Activated CD4-positive, alpha-beta T cell treated with anti-CD3 and anti-CD28 coated beads, Interleukin-2, Interleukin-4, amounts not matched to agents 100 ng/mL and 50 ng/mL, durations not matched to agents 16 hours and 8 hours (primary cell): ENCODE data around the gene MAP4.
"Not testable (repeated sequence)": the region's sequence is repeated elsewhere in the genome, so short reads cannot be mapped to it uniquely, and the experiment has no call there.

ENCODE experiments used
- DNase-seq: peaks from one replicate; pipeline ENCODE4 v3.0.0-alpha.2; 2020; ENCODE audit warnings: low spot score

Gene MAP4

DNA sequence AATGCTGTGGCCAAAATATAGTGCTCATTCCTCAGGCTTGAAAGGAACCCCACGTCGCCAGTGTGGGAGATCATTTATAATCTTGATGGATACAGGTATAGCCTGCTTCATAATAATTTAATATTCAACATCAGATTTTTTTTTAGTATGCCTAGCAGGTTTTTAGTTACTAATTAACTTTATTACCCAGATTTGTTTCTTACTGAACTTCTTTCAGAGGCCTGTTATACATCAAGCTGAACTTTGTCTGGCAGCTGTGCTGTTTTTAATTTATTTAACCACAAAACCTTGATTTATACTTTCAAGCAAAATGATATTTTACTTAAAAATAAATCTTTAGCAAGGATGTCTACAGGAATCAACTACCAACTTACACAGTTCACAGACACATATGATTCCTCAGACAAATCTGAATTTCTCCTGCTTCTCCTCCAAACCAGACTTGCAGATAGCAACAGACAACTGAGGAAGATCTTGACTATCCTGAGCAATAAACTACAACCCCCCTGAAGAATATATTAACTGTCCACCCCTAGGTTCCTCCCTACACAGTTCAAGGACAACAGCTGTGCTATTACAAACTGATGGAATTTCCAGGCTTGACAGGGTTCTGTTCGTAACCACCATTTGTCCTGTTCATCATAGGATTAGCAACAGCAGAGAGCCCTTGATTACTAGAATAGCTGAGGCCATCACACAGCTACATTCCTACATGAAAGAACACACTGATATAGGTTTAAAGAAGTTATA lies 610 bp downstream of the MAP4 start:
- no peak for DNase-seq

DNA sequence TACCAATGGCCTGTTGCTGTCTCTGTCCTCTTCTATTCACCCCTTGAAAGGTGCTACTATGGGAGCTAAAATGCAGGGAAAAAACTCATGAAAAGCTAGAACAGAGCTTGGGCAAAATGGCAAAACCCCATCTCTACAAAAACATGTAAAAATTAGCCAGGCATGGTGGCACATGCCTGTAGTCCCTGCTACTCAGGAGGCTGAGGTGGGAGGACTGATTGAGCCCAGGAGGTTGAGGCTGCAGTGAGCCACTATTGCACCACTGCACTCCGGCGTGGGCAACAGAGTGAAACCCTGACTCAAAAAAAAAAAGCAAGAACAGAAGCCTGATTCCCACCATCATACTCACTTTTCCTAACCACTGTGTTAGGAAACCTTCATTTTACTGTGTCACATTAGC lies 1.9 kb downstream of the MAP4 start:
- DNase-seq: no peak

DNA sequence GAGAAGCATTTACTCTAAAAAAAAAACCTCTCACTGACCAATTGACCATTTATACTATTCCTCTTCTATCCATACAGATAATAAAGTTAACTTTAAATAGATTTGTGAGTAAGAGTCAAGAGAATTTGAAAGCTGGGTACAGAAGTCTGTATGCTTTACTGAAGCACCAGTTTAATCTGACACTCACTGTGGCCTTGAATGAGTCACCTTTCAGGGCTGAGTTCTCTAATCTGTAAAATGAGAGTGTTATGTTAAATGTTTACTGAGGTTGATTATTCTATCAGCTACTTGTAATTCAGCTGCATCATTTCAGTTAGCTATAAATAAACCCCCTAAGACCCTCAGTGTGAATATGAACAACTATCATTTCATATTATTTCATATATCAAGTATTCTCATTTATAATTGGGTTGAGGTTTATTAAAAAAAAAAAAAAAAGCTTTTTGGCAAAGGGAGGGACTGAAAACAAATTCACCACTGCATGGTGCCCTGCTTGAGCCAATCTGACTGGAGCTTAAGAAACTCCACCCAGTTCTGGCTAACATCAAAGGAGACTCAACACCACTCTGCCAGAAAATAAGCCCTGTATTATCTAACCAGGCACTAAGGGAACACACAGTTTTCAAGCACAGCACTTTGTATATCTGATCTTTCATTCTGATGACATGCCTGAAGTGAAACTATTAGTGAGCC lies 2.8 kb downstream of the MAP4 start:
- peak; percentile 23 for DNase-seq

DNA sequence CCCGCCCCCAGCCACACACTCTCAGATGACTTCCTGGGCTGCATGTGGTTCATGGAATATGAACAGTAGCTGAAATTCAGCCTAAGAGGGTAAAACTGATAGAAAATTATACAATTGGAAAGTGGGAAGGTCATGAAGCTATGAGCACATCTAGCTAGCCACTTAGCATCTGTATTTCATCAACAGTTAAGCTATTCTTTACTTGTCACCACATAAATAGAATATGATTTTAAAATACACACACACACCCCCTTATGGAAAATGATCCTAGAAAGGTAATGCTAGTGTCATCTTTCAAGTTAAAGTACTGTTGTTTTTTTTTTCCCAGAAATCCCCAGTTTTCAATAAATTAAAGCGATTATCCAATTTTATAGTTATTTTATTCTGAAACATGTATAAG lies 3.6 kb downstream of the MAP4 start:
- DNase-seq: no peak

DNA sequence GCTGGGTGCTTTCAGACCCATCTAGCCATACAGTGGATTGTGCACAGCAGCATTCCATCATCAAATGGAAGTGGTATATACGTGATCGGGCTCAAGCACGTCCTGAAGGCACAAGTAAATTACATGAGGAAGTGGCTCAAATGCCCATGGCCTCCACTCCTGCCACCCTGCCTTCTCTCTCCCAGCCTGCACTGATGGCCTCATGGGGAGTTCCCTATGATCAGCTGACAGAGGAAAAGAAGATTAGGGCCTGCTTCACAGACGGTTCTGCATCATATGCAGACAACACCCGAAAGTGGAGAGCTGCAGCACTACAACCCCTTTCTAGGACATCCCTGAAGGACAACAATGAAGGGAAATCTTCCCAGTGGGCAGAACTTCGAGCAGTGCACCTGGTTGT lies 8.2 kb downstream of the MAP4 start:
- not testable (repeated sequence) for DNase-seq

DNA sequence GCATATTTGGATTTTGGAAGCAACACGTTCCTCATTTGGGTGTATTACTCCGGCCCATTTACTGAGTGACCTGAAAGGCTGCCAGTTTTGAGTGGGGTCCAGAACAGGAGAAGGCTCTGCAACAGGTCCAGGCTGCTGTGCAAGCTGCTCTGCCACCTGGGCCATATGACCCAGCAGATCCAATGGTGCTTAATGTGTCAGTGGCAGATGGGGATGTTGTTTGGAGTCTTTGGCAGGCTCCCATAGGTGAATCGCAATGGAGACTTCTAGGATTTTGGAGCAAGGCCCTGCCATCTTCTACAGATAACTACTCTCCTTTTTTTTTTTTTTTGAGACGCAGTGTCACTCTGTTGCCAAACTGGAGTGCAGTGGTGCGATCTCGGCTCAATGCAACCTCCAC lies 8.9 kb downstream of the MAP4 start:
- not testable (repeated sequence) for DNase-seq

DNA sequence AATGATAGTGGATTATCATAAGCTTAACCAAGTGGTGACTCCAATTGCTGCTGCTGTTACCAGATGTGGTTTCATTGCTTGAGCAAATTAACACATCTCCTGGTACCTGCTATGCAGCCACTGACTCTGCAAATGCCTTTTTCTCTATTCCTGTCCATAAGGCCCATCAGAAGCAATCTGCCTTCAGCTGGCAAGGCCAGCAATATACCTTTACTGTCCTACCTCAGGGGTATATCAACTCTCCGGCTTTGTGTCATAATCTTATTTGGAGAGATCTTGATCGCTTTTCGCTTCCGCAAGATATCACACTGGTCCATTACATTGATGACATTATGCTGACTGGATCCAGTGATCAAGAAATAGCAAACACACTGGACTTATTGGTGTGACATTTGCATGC lies 9.4 kb downstream of the MAP4 start:
- DNase-seq: not testable (repeated sequence)

DNA sequence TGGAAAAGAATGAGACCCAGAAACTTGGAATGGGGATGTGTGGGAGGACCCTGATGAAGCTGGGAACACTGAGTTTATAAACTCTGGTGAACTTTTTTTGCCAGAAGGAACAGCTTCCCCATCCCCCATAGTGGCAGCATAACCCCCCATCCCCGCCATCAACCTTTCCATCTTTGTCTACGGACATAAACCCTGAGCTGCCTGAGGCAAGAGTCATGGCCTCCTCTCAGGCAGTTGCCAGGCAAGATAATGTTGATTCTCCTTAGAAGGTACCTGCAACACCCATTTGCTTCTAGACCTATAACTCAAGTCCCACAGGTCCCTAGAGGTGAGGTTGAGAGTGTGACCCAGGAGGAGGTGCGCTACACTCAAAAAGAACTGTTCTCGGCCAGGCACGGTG lies 11.5 kb downstream of the MAP4 start:
- DNase-seq: no peak

DNA sequence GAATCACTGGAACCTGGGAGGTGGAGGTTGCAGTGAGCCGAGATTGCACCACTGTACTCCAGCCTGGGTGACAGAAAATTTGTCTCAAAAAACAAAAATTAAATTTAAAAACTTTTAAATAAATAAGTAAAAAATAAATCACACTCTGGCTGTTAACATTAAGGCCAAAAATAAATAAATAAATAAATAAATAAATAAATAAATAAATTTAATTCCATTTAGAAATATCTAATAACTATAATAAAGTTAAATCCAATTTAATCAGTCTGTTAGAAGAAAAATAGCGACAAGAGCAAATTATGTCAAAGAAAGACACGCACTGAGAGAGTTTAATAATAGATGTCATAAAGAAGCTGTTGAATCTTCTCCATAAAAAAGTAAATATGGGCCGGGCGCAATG lies 13.4 kb downstream of the MAP4 start:
- DNase-seq: no peak

DNA sequence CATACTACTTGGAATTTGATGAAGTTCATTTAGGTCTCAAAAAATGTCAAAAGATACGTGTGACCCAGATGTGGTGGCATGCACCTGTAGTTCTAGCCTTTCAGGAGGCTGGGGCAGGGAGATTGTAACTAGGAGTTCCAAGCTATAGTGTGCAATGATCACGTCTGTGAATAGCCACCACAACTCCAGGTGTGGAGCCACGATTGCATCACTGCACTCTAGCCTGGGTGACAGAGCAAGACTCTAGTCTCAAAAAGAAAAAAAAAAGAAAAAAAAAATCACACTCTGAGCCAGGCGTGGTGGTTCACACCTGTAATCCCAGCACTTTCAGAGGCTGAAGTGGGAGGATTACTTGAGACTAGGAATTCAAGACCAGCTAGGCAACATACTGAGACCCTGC lies 14.2 kb downstream of the MAP4 start:
- no peak for DNase-seq

DNA sequence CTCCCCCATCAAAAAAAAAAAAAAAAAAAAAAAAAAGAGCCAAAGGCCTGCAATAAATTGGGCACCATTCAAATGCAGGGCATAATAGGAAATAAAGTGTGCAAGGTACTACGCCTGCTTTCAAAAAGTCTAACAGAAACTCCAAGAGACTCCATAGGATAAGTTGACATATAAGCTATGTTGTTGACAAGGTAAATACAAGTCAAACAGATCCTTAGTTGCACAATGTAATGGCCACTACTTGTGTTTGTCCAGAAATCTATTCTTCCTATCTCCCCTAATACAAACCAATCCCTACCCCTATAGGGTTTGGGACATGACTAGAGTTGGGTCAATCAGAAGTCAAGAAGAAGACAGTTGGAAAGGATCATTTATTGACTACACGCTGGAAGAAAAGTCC lies 16.0 kb downstream of the MAP4 start:
- no peak for DNase-seq

DNA sequence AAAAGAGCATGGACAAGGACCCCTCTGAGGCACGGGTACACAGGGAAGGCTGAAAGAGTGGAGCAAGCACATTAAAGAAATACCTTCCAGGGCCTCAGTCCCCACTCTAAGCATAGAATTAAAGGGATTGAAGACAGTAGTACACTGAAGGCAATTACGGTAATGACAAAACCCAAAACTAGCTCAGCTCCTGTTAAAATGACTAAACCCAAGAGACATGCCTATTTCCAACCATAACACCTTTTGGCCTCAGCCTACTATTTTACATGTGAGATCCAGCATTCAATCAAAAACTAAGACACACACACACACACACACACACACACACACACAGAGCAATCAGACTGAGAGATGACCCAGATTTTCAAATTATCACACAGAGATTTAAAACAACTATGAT lies 19.8 kb downstream of the MAP4 start:
- DNase-seq: peak; percentile 40

DNA sequence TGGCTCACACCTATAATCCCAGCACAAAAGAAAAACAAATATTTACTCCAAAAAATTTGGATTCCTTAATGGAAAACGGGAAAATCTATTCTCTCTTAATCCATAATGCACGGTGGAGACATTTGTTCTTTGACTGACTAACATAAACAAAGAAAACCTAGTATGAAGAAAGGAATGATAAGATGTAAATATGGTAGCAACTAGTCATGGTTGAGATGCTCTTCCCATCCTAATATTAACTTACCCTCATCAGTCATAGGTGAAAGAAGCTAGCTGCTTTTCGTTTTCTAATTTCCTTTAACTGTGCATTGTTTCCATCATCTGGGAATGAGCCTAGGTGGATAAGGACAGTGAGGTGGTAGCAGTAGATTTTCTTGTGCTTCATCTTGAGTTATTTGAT lies 22.0 kb downstream of the MAP4 start:
- DNase-seq: no peak

DNA sequence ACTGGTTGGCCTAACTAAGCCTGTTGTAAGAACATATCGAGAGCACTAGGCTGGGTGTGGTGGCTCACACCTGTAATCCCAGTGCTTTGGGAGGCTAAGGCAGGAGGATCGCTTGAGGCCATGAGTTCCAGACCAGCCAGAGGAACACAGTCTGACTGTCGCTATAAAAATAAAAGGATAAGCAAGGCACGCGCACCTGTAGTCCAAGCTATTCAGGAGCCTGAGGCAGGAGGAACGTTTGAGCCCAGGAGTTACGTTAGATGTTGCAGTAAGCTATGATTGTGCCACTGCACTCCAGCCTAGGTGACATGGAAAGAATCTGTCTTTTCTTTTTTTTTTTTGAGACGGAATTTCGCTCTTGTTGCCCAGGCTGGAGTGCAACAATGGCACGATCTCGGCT lies 24.9 kb downstream of the MAP4 start:
- no peak for DNase-seq

DNA sequence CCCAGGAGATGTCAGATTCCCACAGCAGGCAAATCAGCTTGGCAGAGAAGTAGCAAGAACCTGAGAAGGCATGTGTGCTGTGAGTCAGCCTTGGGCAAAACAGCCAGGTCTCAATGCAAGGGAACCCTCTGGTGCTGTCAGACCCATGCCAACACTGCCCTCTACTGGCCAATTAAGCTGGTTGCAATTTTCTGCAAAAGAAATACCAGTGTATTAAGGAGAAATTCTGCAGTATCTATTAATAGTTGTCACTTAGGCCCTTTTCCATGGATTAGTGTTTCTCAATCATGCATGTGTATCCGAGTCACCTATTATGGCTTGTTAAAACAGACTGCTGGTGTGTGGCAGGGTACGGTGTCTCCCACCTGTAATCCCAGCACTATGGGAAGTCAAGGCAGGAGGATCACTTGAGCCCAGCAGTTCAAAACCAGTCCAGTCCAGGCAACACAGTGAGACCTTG lies 26.2 kb downstream of the MAP4 start:
- DNase-seq: peak; percentile 83

DNA sequence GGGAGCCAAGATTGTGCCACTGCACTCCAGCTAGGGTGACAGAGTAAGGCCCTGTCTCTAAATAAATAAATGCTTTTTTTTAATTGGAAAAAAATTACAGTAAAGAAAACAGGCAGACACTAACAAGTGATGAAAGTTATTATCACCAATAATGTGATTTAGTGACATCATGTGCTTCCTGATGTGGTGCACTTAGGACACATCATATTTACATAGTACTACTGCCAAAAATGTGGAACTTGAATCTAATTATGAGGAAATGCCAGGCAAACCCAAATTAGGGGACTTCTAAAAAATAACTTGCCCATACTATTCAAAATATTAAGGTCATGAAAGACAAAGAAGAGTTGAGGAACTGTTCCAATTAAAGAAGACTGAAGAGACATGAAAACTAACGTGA lies 30.8 kb downstream of the MAP4 start:
- no peak for DNase-seq

DNA sequence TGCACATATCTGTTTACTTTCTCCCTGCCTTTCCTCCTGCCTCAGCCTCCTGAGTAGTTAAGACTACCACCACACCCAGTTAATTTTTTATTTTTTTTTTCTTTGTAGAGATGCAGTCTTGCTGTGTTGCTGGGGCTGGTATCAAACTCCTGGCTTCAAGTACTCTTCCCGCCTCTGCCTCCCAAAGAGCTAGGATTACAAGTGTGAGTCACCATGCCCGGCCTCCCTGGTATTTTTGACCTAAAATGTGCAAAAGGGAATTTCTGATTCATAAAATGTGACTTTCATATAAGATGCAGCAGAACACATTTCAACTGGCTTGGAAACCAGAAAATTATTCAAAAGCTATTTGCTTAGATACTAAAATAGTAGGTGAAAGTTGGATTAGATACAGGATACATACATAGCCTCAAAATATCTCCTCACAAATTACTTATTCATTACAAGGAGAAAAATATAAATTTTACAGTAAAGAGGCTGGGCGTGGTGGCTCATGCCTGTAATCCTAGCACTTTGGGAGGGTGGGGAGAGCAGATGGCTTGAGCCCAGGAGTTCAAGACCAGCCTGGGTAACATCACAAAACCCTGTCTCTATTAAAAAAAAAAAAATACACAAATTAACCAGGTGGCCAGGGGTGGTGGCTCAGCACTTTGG lies 32.0 kb downstream of the MAP4 start:
- DNase-seq: no peak

DNA sequence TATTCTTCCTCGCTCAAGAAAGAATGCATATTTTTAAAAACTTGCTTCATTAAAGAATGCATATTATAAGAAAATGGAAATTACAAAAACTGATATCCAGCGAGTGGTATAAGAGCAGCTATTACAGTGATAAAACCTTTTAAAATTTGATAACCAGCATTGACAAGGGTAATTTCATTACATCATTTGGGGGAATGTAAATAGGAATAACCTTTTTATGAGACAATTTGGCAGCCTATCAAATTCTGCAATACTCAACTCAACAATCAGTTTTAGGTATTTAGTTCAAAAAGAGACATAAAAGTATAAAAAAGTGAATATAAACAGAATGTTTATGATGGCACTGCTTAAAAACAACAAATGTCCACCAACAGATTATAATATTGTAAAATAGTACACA lies 35.4 kb downstream of the MAP4 start:
- DNase-seq: no peak

DNA sequence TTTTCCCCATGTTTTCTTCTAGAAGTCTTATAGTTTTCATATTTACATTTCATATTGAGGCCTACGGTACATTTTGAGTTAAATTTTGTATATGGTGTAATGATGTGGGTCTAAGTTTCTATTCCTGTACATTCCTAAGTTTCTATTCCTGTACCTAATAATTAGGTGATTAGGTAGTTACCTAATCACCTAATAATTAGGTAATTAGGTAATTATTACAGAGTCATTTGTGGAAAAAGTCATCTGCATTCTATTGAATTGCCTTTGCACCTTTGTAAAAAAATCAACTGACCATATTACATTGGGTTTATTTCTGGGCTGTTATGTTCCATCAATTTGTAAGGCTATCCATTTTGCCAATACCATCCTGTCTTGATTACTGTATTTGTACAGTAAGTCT lies 37.1 kb downstream of the MAP4 start:
- no peak for DNase-seq

DNA sequence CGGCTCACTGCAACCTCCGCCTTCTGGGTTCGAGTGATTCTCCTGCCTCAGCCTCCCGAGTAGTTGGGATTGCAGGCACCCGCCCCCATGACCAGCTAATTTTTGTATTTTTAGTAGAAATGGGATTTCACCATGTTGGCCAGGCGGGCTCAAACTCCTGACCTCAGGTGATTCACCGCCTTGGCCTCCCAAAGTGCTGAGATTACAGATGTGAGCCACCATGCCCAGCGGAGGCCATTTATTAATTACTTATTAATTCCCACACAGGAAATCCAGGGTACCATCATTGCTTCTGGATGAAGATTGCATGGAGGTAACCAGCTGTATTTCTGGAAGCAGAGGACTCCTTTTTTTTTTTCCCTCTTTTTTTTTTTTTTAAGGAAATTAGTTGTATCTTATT lies 37.8 kb downstream of the MAP4 start:
- no peak for DNase-seq

DNA sequence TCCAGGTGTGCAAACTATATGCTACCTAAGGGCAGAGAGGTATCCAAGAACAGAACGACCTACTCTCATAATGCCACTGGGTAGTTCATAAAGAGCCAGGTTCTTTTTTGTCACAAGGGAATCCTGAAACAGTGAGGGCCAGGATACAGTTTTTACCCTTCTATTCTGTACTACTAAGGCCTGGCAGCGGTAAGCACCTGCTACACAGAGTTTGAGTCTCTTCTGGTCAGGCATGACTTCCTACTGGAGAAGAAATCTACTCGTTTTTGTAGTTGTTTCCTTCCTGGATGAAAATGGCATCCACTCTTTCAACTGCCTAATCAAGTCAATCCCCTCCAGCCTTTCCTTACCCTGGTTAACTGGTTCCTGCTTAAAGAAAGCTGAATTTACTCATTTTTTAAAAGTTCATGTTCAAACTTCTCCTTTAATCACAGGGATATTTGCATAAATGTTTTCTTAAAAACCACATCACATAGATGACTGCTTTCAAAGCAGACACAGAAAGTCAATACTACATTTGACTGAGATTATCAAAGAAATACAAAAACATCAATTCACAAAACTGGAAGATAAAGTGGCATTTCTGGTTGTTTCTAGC lies 40.0 kb downstream of the MAP4 start:
- DNase-seq: no peak

DNA sequence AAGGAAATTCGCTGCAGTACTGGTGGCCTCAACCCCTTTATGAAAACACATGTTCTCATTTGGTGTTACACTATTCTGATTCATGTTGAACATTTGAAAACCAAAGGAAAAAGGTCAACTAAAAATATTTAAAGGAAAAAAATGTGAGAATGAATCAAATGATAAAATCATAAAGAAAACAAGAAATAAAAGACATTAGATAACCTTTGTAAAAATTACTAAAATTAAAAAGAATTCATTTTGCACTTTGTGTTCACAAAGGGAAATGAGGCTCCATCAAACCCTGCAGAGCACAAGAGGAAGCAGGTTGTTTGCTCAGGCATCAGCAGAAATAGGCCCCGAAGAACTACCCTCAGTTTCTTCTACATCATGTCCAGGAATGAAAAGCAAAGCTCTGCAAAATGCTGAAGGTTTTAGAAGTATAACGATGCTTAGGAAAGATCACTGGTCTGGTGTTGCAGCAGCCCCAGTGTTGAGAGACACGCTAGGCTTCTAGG lies 41.2 kb downstream of the MAP4 start:
- DNase-seq: no peak

DNA sequence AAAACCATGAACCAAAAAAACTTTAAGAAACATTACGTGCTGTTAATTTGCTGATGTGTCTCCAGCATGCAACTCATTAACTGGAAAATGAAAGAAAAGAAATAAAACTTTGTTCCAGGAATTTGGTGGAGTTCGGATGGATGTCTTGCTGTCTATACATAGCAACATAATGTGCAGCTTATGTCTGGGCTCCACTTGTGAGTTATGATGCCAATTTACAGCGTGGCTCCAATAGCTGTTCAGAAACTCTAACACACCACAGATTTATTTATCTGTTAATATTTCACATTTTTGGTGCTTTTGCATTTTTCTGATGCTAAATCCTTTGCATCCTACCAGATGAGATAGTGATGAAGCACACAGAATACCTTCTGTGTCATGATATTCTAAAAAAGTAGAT lies 45.1 kb downstream of the MAP4 start:
- DNase-seq: no peak
